Uterus (tissue), 4 donors: ENCODE results near the gene GCLM. TPM values are rescaled to one million over a fixed set of nuclear protein-coding genes. Genes with fewer than 3 reads are reported as not detected.

Experiments
- DNase-seq, 2 donors: peaks; one replicate each; pipeline ENCODE4 v3.0.0-alpha.2; 2019 to 2020
- H3K27ac ChIP-seq, 2 donors: fragments of 200-600 bp; sonication (generic); 1 replicate in 1 of 2; 2 replicates in 1 of 2; pipeline ENCODE4 v1.5.1; 2016 to 2018
- H3K27me3 ChIP-seq, 2 donors: fragments of 200-600 bp; sonication (generic); one replicate each; pipeline ENCODE4 v1.5.1; 2018 to 2019; ENCODE audit warnings: control low read depth in 1 of 2
- H3K36me3 ChIP-seq, 2 donors: fragments of 200-600 bp; sonication (generic); one replicate each; pipeline ENCODE4 v1.5.1; 2019; ENCODE audit warnings: control low read depth in 1 of 2
- H3K4me1 ChIP-seq, 2 donors: fragments of 200-600 bp; sonication (generic); one replicate each; pipeline ENCODE4 v1.5.1; 2018 to 2019; ENCODE audit warnings: control low read depth in 1 of 2
- H3K4me3 ChIP-seq, 2 donors: fragments of 200-600 bp; sonication (generic); 1 replicate in 1 of 2; 2 replicates in 1 of 2; pipeline ENCODE4 v1.5.1; 2018 to 2019; ENCODE audit warnings: mild to moderate bottlenecking in 1 of 2
- H3K9me3 ChIP-seq, 2 donors: fragments of 200-600 bp; sonication (generic); one replicate each; pipeline ENCODE4 v1.5.1; 2019; ENCODE audit warnings: control low read depth in 1 of 2
- POLR2A ChIP-seq, 2 donors: fragments of 450-650 bp; IDR thresholded peaks; one replicate each; pipeline ENCODE4 v1.6.1; 2016; ENCODE audit warnings: antibody characterized with exemption in 2 of 2, mild to moderate bottlenecking in 1 of 2, moderate library complexity in 1 of 2
- intact Hi-C: fragments of 100-400 bp; cut with DNase I; formaldehyde crosslinking; loops from one replicate; pipeline ENCODE4 v1.15.1; 2023; ENCODE audit warnings: low total_unique reads
- total RNA-seq, 4 donors: library from RNA; depleted of rRNA in 3 of 4; stranded (reverse); fragments of >200 nt in 3 of 4; gene quantifications; one replicate each; pipeline versions ENCODE4 v1.1.0 to v1.2.4, GENCODE V29; 2014 to 2023
- TF ChIP-seq, protein P1 (sequence below), 4 experiments: fragments of 200-600 bp in 2 of 4; fragments of 450-650 bp in 2 of 4; sonication (generic) in 2 of 4; IDR thresholded peaks; one replicate each; pipeline ENCODE4 v1.5.1; 2016 to 2019; ENCODE audit warnings: antibody characterized with exemption in 4 of 4, mild to moderate bottlenecking in 2 of 4, moderate library complexity in 1 of 4
- donor health status: DM: yes; HTN: yes; CAD: no.

The GCLM gene
- total RNA-seq, 4 donors from 2014 or later = 0.26 to 13.1 (median 9.2) TPM

DNA sequence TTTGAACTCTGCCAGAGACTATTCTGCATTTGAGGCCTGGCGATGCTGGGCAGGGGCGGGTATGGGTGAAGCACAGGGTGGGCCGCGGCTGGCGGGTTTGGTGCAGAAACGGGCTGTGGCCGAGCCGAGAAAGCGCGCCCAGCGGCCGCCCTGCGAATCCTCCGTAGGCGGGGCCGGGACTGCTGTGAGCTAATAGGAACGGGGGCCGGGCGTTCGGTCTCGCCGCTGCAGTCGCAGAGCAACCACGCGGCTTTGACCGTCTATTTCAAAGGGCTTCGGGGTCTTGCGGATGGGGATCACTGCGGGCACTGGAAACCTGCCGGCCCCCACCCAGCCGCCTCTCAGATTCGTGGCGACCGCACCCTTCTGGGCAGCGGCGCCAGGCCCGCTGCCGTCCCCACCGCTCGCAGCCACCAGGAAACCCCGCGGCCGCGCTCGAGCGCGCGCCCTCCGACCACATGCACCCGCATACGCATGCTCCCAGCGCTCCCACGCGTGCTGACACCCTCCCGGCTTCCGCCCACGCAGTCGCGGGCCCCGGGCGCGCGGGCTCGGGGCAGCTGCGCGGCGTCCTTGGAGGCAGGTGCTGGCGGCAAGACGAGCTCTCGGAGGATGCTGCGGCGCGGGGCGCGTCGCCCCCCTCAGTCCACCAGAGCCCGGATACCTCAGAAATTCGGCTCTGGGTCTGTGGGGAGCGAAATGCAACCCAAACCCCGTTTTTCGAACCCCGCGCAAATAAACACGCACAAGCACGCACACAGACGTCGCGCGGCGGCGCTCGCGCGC, 62.8 kb downstream of the GCLM start:
- Histone ChIP-seq H3K27me3 (no peaks in the 10 kb centered on the region), H3K4me3 (peak overlapping the region; percentile 76 to 80), H3K4me1 (peaks cover 0 to 5% of the 10 kb centered on the region in 2 donors), H3K27ac (peak overlapping the region; percentile 97), H3K36me3 (no peaks in the 10 kb centered on the region), H3K9me3 (no peaks in the 10 kb centered on the region)
- peak; percentile 86 to 88 for DNase-seq
- TF ChIP-seq, protein P1, sequence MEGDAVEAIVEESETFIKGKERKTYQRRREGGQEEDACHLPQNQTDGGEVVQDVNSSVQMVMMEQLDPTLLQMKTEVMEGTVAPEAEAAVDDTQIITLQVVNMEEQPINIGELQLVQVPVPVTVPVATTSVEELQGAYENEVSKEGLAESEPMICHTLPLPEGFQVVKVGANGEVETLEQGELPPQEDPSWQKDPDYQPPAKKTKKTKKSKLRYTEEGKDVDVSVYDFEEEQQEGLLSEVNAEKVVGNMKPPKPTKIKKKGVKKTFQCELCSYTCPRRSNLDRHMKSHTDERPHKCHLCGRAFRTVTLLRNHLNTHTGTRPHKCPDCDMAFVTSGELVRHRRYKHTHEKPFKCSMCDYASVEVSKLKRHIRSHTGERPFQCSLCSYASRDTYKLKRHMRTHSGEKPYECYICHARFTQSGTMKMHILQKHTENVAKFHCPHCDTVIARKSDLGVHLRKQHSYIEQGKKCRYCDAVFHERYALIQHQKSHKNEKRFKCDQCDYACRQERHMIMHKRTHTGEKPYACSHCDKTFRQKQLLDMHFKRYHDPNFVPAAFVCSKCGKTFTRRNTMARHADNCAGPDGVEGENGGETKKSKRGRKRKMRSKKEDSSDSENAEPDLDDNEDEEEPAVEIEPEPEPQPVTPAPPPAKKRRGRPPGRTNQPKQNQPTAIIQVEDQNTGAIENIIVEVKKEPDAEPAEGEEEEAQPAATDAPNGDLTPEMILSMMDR (IDR thresholded peaks at IDR 0.05) = peak; percentile 14 to 48 (median 40)
- peak in 1 of 2 donors; percentile 66 for TF ChIP-seq POLR2A (IDR thresholded peaks at IDR 0.05)
- intact Hi-C loops = loop anchor here (5.0 to 10.0 kb wide), 2 partner anchors 222 to 399 kb away; partner anchors contain the start of gene FNBP1L

DNA sequence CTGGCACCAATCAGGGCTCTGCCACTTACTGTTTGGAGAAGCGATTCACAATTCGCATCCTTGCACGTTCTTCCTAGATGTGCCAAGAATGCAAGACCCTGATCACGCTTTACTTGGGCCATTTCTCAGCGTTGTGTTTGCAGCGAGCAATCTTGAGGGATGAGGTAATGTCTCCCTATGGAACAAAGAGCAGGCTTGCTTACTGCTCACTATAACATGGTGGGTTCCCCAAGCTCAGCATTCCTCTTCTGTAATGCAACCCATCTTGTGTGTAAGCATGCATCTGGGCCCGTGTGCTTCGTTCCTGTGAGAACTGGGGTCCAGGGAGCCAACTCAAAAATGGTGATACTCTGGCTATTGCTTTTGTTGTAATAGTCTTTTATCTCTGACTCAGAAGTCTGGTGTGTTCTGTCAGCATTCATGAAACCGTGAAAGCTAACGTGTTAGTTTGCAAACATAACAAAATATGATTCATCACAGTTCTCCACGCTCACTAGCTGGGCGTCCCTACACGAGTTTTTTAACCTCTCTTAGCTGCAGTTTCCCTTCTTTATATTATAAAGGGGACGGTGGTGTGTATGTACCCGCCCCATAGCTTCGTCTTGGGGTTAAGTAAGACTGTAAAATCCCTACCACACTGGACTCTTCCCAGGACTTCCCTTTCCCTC, 63.6 kb downstream of the GCLM start:
- no peaks in the 10 kb centered on the region for H3K27me3 ChIP-seq
- TF ChIP-seq POLR2A (IDR thresholded peaks at IDR 0.05) = no peak
- TF ChIP-seq, protein P1 (IDR thresholded peaks at IDR 0.05) = no peak
- peak in 1 of 2 donors; percentile 30 for DNase-seq
- H3K4me3 ChIP-seq = peak overlapping the region; percentile 76 to 80
- H3K27ac ChIP-seq = peak overlapping the region; percentile 97
- H3K9me3 ChIP-seq = no peaks in the 10 kb centered on the region
- intact Hi-C loops = loop anchor here (5.0 to 10.0 kb wide), 2 partner anchors 221 to 398 kb away; partner anchors contain the start of gene FNBP1L
- no peaks in the 10 kb centered on the region for H3K36me3 ChIP-seq
- H3K4me1 ChIP-seq = peaks cover 0 to 5% of the 10 kb centered on the region in 2 donors

DNA sequence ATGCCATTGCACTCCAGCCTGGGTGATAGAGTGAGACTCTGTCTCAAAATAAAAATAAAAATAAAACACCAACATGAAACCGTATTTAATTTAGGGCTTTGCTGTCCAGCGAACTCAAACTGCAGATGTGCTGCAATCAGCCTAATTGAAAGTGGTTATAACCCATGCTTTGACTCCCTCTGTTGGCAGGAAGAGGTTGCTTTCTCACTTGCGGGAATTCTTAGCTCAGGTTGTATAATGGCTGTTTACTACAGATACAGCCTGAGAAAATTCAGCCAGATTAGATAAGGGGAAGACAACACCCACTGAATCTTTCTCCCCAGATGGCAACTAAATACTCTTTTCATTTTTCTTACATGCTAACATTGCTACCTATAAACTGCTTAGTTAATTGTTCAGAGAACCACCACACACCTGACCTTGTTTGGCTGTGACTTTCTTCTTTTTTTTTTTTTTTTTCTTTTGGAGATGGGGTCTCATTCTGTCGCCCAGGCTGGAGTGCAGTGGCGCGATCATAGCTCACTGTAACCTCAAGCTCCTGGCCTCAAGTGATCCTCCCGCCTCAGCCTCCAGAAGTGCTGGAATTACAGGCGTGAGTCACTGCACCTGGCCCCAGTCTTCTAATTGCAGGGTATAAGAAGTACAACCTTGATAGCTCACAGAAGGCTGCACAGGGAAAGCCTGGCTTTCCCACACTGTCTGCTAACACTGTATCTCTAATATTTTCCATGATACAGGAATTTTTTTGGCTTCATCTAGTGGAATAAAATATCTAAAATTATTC, 64.8 kb downstream of the GCLM start:
- no peaks in the 10 kb centered on the region for H3K9me3 ChIP-seq
- H3K27me3 ChIP-seq = no peaks in the 10 kb centered on the region
- intact Hi-C loops = loop anchor here (5.0 to 10.0 kb wide), 2 partner anchors 220 to 397 kb away; partner anchors contain the start of gene FNBP1L
- H3K4me1 ChIP-seq = peaks cover 0 to 5% of the 10 kb centered on the region in 2 donors
- peak overlapping the region; percentile 97 for H3K27ac ChIP-seq
- TF ChIP-seq, protein P1 (IDR thresholded peaks at IDR 0.05) = peak; percentile 69 to 81 (median 74)
- no peak for TF ChIP-seq POLR2A (IDR thresholded peaks at IDR 0.05)
- no peak overlapping the region for H3K4me3 ChIP-seq
- H3K36me3 ChIP-seq = no peaks in the 10 kb centered on the region
- peak; percentile 34 to 68 for DNase-seq

DNA sequence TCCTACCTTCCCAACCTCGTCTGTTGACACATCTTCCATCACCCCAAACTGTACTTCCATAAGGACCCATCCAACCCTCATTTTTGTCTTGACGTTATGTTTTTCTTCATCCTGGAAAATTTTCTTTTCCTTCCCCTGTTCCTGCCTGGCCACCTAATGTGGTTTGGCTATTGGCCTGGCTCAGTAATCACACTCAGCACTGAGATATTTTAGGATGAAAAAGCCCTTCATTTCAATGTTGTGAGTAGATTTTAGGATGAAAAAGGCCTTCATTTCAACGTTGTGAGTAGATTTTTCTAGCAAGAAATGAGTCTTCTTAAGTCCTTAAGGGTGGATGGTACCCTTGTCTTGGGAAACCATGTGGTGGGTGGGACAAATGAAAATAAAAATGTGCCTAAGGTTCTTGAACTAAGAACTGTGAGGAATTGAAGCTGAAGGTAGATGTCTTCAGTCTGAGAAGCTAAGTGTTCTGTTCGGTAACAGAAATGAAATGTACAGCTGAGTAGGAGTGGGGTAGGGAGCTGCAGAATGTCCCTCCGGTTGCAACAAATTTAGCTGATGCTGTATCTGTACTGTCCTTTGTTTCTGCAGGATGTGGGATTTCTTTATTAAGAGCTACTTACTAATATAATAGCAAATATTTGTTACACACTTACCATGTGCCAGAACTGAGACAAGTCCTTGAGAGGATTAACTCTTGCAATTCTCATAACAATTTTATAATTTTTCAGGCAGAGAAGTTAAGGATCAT, 66.3 kb downstream of the GCLM start:
- no peak overlapping the region for H3K4me3 ChIP-seq
- intact Hi-C loops = loop anchor here (10.0 kb wide), 1 partner anchor 218 kb away; no protein-coding TSS in a partner anchor
- DNase-seq = no peak
- no peaks in the 10 kb centered on the region for H3K9me3 ChIP-seq
- peaks cover 0 to 5% of the 10 kb centered on the region in 2 donors for H3K4me1 ChIP-seq
- H3K36me3 ChIP-seq = no peaks in the 10 kb centered on the region
- no peaks in the 10 kb centered on the region for H3K27me3 ChIP-seq
- TF ChIP-seq, protein P1 (IDR thresholded peaks at IDR 0.05) = no peak
- TF ChIP-seq POLR2A (IDR thresholded peaks at IDR 0.05) = no peak
- H3K27ac ChIP-seq = no peak overlapping the region
